HG03439 (cell line): ENCODE measurements around the gene SLC25A42.
"Not testable (repeated sequence)": the region's sequence is repeated elsewhere in the genome, so short reads cannot be mapped to it uniquely, and the experiment has no call there.

ENCODE experiments used
- ATAC-seq: cut with Tn5 transposase; IDR thresholded peaks from one replicate; pipeline ENCODE4 v1.9.1; 2021; ENCODE audit warnings: mild to moderate bottlenecking, moderate library complexity; ENCODE audit not compliant: unreplicated experiment

The SLC25A42 gene

DNA sequence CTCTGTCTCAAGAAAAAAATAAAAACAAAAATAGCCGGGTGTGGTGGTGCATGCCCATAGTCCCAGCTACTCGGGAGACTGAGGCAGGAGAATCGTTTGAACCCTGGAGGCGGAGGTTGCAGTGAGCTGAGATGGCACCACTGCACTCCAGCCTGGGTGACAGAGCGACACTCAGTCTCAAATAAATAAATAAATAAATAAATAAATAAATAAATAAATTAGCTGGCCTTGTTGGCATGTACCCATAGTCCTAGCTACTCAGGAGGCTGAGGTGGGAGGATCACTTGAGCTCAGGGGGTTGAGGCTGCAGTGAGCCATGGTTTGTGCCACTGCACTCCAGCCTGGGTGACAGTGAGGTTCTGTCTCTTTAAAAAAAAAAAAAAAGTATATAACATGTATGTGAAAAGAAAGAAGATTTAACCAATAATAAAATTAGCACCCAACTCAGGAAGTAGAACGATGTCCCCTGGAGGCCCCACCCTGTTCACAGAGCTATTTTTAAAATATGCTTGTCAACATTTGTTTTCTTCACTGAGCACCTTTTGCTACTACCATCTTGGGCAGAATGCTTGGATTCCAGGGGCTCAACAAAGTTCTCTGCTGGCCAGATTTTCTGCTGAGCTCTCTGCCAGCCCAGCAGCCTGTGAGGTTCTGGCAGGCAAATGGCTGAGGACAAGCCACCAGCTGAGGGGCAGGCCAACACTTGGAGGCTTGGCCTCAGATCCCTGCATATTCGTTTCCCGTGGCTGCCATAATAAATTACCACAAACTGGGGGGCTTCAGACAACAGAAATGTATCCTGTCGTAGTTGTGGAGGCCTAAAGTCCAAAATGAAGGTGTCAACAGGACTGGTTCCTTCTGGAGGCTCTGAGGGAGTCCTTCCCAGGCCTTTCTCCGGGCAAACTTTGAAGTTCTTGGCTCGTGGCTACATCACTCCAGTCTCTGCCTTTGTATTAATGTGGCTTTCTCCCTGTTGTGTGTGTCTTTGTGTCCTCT is 5.2 kb downstream of the SLC25A42 start:
- ATAC-seq: no peak

DNA sequence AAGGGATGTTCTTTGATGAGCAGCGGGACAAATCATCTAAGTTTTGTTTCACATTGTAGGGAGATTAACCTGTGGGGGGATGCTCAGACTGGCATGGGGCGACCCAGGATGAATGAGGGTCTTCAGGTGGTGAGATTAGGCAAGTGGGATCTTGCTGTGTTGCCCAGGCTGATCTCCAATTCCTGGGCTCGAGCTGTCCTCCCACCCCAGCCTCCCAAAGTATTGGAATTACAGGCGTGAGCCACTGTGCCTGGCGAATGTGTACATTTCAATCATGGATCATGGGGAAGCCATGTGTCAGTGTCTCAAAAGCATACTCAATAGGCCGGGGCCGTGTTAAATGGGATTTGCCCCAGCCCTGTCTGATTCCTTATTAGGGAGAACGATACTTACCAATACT is 8.1 kb downstream of the SLC25A42 start:
- ATAC-seq: no peak

DNA sequence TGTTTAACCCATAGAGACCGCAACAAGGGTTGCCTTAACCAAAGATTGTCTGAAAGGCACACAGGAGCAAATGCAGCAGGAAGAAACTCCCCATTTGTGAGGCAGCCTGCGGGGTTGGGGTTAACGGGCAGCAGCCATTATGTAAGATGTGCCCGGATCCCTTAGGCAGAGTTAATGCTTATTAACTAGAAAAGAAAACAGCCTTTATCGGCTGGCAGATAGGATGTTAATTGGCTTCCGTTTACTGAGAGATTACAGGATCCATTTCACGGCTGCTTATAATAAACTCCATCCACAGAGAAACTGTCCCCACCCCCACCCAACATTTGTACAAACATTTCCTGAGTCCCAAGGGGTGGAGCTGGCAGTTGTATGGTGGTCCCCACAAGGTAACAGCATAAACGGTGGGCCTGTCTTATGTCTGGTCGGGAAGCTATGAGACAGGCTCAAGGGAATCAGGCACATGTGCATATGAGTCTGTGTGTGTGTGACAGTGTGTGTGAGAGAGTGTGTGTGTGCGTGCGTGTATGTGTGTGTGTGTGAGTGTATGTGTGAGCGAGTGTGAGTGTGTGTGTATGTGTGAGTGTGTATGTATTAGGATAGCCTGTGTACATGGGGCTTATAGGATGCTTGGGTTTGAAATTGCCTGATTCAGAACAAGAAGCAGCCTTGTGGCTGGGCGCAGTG is 10.5 kb downstream of the SLC25A42 start:
- ATAC-seq: no peak

DNA sequence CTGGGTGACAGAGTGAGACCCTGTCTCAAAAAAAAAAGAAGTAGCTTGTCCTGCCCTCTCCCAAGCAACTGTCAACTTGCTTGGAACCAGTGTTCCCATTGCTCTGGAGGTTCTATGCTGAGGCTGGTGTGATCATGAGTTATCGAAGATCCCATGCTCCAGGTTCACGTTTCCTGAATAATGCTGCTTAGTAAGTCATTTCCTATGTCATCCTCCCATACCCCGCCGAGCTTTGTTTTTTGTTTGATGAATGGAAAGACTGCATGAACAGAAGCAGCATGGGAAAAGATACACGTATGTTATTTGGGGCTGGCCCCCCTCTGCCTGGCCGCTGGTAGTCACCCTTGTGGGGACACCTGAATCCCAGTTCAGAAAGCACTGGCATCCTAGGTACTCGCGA is 11.3 kb downstream of the SLC25A42 start:
- no peak for ATAC-seq

DNA sequence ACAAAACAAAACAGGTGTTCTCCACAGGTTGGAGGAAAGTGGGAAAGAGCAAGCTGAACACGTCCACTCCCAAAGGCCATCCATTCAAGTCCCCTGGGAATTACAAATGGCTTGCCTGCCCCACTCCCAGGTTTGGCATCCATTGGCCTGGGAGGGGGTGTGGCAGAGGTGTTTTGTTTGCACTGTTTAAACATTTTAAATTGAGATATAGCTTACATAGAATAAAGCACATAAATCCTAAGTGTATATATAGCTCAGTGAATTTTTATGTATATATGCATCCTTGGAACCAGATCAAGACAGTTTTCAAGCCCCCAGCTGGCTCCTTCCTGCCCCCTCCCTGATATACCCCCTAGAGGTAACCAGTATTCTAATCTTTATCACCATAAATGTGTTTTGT is 12.7 kb downstream of the SLC25A42 start:
- no peak for ATAC-seq

DNA sequence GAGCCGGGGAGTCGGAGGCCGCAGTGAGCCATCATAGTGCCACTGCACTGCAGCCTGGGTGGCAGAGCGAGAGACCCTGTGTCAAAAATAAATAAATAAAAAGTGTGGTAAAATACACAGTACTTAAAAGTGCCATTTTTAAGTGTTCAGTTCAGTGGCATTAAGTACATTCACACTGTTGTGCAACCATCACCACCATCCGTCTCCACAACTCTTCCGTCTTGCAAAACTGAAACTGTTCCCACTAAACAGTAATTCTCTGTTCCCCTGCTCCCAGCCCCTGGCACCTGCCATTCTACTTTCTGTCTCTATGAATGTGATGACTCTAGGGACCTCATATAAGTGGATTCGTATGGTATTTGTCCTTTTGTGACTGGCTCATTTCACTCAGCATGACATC is 13.3 kb downstream of the SLC25A42 start:
- ATAC-seq: no peak

DNA sequence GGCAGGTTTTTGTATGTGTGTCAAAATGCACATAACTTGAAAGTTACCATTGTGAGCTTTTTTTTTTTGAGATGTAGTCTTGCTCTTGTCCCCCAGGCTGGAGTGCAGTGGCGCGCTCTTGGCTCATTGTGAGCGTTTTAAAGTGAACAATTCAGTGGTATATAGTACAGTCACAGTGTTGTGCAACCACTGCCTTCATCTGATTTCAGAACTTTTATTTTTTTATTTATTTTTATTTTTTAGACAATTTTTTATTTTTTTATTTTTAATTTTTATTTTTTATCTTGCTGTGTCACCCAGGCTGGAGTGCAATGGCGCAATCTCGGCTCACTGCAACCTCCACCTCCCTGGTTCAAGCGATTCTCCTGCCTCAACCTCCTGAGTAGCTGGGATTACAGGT is 15.0 kb downstream of the SLC25A42 start:
- ATAC-seq: no peak

DNA sequence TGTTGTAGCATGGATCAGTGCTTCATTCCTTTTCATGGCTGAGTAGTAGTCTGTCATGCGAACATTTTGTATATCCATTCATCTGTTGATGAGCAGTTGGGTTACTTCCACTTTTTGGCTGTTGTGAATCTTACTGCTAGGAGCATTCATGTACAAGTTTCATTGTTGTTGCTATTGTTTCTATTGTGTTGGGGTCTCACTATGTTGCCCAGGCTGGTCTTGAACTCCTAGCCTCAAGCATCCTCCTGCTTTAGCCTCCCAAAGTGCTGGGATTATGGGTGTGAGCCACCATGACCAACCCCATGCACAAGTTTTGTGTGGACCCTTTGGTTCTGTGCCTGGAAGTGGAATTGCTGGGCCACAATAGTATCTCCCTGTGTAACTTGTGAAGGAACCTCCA is 15.8 kb downstream of the SLC25A42 start:
- ATAC-seq: no peak

DNA sequence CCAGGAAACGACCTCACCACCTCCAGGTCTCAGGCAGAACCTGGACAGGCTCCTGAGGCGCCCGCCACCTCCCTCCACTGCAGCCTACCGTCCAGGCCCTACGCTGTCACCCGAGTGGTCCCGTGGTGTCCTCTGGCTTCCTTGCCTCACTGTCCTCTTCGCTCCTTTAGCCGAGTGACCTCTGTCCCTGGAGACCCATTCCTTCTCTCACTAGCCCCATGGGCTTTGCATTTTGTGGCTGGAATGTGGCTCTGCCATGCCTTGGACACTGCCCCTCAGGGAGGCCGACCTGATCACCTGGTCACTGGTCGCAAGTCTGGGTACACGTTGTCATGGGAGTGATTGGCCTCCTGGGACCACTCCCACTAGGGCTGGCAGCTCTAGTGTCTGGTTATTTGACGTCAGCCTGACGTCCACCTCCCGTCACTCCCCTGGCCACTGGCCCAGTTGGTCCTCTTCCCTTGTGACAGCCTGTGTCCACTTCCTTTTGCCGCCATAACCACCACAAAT is 17.9 kb downstream of the SLC25A42 start:
- no peak for ATAC-seq

DNA sequence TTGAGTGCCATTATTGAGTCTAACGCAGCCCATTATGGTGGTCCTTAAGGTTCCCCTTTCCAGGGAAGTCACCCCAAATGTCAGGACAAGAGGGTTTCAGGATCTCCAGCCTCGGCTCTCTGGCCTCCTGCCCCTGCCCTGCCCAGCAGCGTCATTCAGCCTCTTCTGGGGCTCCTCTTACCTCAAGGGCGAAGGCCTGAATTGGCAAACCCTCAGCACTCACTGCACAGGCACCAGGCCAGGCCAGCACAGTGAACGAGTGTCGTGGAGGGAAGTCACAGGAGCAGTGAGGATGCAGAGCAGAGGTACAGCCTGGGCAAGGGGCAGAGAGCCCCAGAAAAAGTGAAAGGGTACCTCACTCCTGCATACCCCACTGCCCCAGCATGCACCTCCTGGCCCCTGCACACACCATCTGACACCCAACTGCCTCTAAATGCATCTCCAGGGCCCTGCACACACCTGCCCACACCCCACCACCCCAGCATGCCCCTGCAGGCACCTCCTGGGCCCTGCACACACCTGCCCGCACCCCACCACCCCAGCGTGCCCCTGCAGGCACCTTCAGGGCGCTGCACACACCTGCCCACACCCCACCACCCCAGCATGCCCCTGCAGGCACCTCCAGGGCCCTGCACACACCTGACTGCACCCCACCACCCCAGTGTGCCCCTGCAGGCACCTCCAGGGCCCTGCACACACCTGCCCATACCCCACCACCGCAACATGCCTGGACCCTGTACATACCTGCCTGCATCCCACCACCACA is 19.8 kb downstream of the SLC25A42 start:
- ATAC-seq: no peak

DNA sequence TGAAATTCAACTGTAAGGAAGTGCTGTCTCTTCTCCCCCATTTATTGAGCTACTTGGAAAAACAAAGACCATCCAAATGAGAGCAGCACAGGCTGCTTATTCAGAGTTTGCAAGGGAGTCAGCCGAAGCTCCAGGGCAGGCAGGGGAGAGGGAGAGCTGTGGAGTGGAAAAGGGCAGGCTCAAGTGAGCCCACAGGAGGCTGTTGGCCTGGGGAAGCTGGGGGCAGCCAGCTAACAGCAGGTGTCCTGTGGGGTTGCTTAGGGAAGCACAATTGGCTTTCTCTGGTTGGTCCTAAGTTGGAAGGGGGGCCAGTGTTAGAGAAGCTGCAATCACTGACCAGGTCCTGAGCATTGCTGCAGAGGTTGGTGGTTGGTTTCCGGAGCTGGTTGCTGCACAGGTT is 23.9 kb downstream of the SLC25A42 start:
- no peak for ATAC-seq

DNA sequence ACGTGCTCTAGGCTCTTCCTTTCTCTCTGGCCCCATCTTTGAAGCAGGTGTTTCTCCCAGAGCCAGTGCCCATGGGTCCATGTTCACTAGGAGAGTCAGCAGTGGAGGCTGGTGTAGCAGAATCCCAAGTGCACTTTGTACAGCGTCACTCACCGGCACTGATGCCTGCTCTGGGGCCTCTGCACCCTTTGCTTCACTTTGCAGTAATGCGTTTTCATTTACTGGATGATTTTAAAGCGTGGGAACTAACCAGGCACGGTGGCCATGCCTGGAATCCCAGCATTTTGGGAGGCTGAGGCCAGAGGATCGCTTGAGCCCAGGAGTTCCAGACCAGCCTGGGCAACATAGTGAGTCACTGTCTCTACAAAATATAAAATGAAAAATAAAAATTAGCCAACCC is 30.7 kb downstream of the SLC25A42 start:
- ATAC-seq: no peak

DNA sequence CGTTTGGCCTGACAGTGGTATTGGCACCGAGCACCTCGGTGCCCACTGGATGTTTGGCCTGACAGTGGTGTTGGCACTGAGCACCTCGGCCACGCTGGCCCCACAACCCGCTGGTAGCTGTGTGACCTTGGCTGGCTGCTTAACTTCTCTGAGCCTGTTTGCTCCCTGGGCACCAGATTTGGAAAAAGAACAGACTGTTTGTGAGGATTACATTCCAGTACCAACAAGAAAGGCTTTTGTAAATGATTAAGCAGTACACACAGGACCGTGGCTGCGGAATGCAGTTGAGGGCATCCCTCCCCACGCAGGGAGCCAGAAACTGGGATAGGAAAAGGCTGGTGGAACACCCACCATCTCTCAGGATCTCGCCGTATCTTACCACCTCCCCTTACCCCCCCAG is 31.9 kb downstream of the SLC25A42 start:
- no peak for ATAC-seq

DNA sequence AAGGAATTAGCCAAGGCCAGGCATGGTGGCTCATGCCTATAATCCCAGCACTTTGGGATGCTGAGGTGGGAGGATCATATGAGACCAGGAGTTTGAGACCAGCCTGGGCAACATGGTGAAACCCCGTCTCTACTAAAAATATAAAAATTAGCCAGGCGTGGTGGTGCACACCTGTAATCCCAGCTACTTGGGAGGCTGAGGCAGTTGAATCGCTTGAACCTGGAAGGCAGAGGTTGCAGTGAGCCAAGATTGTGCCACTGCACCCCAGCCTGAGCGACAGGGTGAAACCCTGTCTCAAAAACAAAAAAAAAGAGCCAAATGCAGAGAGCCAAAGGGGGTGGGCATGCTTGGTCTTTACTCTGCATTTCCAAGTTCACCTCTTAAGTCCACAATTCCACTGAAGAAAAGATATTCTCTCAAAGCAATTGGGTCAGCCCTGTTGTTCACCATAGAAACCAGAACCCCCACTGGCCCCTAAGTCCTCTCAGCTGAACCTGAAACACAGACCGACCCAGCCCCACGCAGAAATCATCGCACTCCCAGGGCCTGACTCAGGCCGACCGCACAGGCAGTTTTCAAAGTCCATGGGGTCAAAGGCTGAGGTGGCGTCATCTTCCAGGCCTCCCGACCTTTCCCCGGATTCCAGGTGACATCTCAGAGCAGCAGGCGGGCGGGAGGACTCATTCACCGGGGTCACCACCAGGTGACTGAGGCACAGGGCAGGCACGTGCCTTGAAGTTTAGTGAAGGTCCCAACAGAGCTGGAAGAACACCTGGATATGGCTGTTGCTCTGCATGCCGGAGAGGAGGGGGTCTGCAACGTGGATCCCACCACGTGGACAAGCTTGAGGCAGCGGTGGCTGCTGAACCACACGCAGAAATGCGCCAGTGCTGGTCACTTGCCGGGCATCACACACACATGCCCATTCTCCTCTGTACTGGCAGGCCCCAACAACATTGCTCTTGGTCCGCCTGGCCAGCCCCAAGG is 33.1 kb downstream of the SLC25A42 start:
- no peak for ATAC-seq

DNA sequence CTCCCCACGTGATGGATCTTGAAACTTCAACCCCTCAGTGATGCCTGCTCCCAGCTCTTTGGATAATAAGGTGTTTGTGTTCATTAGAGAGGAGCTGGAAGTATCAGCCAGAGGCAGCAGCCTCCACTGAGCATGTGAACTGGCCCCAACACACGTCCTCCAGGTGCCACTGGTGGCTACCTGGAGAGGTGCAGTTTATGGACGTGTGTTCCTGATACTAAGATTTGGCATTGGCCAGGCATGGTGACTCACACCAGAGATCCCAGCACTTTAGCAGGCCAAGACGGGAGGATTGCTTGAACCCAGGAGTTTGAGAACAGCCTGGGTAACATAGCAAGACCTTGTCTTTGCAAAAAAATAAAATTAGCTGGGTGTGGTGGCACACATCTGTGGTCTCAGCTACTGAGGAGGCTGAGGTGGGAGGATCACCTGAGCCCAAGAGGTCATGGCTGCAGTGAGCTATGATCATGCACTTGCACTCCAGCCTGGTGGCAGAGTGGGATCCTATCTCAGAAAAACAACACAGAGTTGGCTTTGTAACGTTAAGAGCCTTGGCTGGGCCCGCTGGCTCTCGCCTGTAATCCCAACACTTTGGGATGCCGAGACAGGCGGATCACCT is 34.4 kb downstream of the SLC25A42 start:
- no peak for ATAC-seq

DNA sequence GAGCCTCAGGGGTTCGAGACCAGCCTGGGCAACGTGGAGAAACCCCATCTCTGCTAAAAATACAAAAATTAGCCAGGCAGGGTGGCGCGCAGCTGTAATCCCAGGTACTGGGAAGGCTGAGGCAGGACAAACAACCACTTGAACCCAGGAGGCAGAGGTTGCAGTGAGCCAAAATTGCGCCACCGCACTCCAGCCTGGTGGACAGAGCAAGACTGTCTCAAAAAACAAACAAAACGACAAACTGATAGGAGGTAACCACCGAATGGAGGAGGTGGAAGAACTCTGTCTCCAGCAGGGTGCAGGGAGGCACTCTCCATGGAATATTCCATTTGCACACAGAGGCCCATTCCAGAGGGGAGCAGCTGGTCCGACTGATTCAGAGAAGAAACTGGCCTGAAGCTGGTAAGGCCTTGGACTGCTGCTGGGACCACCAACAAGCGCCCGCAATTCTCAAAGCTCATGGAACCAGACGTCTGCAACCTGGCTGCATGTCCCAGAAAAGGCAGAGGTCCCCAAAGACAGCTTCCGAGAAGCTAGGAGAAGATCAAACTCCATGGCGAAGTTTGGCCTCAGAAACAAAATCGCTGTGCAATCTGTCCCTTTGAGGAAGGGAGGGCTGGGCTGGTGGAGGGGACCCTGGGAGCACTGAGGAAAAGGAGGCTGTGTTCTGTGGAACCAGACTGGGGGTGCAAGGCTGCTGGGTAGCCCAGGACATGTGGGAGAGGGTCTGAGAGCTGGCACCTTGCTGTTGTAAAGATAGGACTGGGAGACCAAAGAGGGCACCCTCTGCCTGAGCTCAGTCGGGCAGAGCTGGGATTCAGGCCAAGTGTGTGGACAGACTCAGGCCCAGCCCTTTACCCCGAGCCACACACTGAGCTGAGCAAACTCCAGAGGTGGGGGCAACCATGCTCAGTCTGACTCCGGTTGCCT is 35.2 kb downstream of the SLC25A42 start:
- no peak for ATAC-seq

DNA sequence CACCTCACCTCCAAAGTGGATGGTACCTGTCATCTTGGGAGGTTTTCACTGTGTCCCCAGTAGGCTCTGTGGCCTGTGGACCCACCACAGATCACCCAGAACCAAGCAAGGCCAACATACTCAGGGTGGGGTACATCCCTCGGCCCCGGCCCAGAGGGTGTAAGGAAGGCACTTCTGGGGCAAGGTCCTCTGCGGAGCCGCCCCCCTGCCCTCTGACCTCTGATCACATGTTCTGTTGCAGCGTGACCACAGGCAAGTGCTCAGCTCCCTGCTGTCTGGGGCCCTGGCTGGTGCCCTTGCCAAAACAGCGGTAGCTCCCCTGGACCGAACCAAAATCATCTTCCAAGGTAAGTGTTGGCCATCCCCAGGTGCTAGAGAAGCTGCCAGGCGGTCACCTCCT is 37.7 kb downstream of the SLC25A42 start:
- no peak for ATAC-seq

DNA sequence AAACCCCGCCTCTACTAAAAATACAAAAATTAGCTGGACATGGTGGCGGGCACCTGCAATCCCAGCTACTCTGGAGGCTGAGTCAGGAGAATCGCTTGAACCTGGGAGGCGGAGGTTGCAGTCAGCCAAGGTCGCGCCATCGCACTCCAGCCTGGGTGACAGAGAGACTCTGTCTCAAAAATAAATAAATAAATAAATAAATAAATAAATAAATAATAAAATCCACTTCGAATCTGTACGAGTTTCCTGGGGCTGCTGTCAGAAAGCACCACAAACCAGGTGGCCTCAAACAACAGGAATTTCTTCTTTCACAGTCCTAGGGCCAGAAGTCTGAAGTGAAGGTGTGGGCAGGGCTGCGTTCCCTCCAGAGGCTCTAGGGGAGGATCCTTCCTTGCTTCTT is 38.8 kb downstream of the SLC25A42 start:
- ATAC-seq: not testable (repeated sequence)

DNA sequence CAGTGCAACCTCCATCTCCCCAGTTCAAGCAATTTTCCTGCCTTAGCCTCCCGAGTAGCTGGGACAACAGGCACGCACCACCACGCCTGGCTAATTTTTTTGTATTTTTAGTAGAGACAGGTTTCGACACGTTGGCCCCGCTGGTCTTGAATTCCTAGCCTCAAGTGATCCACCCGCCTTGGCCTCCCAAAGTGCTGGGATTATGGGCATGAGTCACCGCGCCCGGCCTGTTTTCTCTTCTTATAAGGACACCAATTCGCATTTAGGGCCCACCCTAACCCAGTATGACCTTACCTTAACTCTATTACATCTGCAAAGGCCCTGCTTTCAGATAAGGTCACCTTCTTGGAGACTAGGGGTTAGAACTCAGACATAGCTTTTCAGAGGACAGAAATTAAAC is 39.4 kb downstream of the SLC25A42 start:
- ATAC-seq: no peak
